ENCODE results near the gene TDG. TPM values are rescaled to one million over a fixed set of nuclear protein-coding genes. Genes with fewer than 3 reads are reported as not detected.

TDG gene
- total and polyA plus RNA-seq, 2 donors from 2014 or later = 9.2 to 17.2 TPM

DNA sequence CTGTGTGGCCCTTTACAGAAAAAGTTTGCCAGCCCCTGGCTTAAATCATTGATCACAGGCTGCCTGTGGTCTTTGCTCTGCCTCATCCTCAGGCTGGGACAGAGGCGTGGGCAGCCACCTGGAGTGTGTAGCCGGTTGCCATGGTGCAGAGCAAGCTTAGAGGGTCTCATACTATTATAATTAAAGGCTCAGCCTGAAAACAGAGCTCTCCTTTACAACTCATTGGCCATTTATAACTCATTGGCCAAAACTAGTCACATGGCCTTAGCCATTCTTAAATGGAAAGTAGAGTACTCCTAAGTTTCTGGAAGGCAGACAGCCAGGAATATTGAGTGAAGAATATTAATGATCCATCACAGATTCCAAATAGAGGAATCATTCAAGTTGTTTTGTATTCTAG, 32.4 kb upstream of the TDG start:
- H3K27ac ChIP-seq (ENCODE audit: low read depth in 2 of 2, low read length in 2 of 2) = no peak overlapping the region
- no peak for FAIRE-seq
- no peaks in the 10 kb centered on the region for H3K27me3 ChIP-seq (ENCODE audit: control insufficient read depth, insufficient read depth, low read length)
- H3K9me3 ChIP-seq (ENCODE audit: control insufficient read depth in 2 of 3, insufficient read depth in 1 of 3, low read length in 3 of 3) = no peaks in the 10 kb centered on the region
- no peak overlapping the region for H3K4me3 ChIP-seq (ENCODE audit: low read length in 3 of 3)
- DNase-seq = peak in 3 of 5 donors; percentile 16 to 36 (median 22)
- H3K36me3 ChIP-seq (ENCODE audit: control insufficient read depth in 2 of 3, insufficient read depth in 3 of 3, low read length in 3 of 3) = peaks cover 8 to 41% (median 29%) of the 10 kb centered on the region in 3 donors
- H3K9ac ChIP-seq (ENCODE audit: low read length in 3 of 3) = no peak overlapping the region
- TF ChIP-seq, protein P1, sequence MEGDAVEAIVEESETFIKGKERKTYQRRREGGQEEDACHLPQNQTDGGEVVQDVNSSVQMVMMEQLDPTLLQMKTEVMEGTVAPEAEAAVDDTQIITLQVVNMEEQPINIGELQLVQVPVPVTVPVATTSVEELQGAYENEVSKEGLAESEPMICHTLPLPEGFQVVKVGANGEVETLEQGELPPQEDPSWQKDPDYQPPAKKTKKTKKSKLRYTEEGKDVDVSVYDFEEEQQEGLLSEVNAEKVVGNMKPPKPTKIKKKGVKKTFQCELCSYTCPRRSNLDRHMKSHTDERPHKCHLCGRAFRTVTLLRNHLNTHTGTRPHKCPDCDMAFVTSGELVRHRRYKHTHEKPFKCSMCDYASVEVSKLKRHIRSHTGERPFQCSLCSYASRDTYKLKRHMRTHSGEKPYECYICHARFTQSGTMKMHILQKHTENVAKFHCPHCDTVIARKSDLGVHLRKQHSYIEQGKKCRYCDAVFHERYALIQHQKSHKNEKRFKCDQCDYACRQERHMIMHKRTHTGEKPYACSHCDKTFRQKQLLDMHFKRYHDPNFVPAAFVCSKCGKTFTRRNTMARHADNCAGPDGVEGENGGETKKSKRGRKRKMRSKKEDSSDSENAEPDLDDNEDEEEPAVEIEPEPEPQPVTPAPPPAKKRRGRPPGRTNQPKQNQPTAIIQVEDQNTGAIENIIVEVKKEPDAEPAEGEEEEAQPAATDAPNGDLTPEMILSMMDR (IDR thresholded peaks at IDR 0.05; ENCODE audit: borderline replicate concordance, extremely low read depth, insufficient read depth) = no peak
- intact Hi-C loops (cut with DNase I) = no loop called here
- peaks cover 0 to 22% (median 21%) of the 10 kb centered on the region in 3 donors for H3K4me1 ChIP-seq (ENCODE audit: control insufficient read depth in 2 of 3, insufficient read depth in 2 of 3, low read depth in 1 of 3, low read length in 3 of 3)

DNA sequence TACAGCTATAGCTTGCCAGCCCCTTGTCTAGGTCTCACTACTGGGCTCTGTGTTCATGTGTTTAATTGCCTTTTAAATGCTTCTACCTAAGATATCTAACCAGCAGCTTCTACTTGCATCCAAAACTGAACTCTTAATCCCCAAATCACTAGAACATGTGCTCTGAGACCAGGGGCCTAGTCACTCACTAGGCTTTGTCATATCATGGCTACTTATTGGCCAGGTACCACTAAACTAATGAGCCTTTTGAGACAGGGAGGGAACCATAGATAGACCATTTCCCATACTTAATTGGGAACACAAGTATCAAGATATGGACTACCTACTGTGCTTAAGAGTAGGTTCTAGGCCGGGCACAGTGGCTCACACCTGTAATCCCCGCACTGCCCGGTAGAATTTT, 29.0 kb upstream of the TDG start:
- no peaks in the 10 kb centered on the region for H3K9me3 ChIP-seq (ENCODE audit: control insufficient read depth in 2 of 3, insufficient read depth in 1 of 3, low read length in 3 of 3)
- peaks cover 20 to 75% (median 58%) of the 10 kb centered on the region in 3 donors for H3K36me3 ChIP-seq (ENCODE audit: control insufficient read depth in 2 of 3, insufficient read depth in 3 of 3, low read length in 3 of 3)
- no peak overlapping the region for H3K4me3 ChIP-seq (ENCODE audit: low read length in 3 of 3)
- no peak overlapping the region for H3K9ac ChIP-seq (ENCODE audit: low read length in 3 of 3)
- intact Hi-C loops (cut with DNase I) = no loop called here
- no peaks in the 10 kb centered on the region for H3K27me3 ChIP-seq (ENCODE audit: control insufficient read depth, insufficient read depth, low read length)
- H3K4me1 ChIP-seq (ENCODE audit: control insufficient read depth in 2 of 3, insufficient read depth in 2 of 3, low read depth in 1 of 3, low read length in 3 of 3) = peaks cover 0 to 17% (median 14%) of the 10 kb centered on the region in 3 donors
- no peak for FAIRE-seq
- TF ChIP-seq, protein P1 (IDR thresholded peaks at IDR 0.05; ENCODE audit: borderline replicate concordance, extremely low read depth, insufficient read depth) = no peak
- no peak overlapping the region for H3K27ac ChIP-seq (ENCODE audit: low read depth in 2 of 2, low read length in 2 of 2)
- no peak for DNase-seq

DNA sequence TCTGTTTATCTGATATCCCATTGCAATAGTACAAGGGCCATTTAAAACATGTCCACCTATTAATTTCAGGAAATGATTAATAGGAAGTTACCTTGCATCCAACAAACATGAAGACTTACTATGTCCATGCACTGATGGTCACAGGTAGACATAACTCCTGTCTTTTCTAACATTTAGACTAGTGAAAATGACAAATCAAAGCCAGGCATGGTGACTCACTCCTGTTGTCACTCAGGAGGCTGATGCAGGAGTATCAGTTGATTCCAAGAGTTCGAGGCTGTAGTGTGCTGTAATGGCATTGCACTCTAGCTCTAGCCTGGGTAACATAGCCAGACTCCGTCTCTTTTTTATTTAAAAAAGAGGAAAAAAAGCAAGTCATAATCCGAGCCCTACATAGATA, 20.7 kb upstream of the TDG start:
- H3K27ac ChIP-seq (ENCODE audit: low read depth in 2 of 2, low read length in 2 of 2) = no peak overlapping the region
- peaks cover 27 to 80% (median 68%) of the 10 kb centered on the region in 3 donors for H3K36me3 ChIP-seq (ENCODE audit: control insufficient read depth in 2 of 3, insufficient read depth in 3 of 3, low read length in 3 of 3)
- no peaks in the 10 kb centered on the region for H3K9me3 ChIP-seq (ENCODE audit: control insufficient read depth in 2 of 3, insufficient read depth in 1 of 3, low read length in 3 of 3)
- H3K4me1 ChIP-seq (ENCODE audit: control insufficient read depth in 2 of 3, insufficient read depth in 2 of 3, low read depth in 1 of 3, low read length in 3 of 3) = no peaks in the 10 kb centered on the region
- TF ChIP-seq, protein P1 (IDR thresholded peaks at IDR 0.05; ENCODE audit: borderline replicate concordance, extremely low read depth, insufficient read depth) = no peak
- H3K9ac ChIP-seq (ENCODE audit: low read length in 3 of 3) = no peak overlapping the region
- FAIRE-seq (no peak), DNase-seq (no peak)
- H3K27me3 ChIP-seq (ENCODE audit: control insufficient read depth, insufficient read depth, low read length) = no peaks in the 10 kb centered on the region
- intact Hi-C loops (cut with DNase I) = no loop called here
- no peak overlapping the region for H3K4me3 ChIP-seq (ENCODE audit: low read length in 3 of 3)

All from kidney (tissue), 14 donors.